Measurements from ENCODE around the gene HNRNPL.
A peak's percentile ranks its signal among the peaks of the same experiment; 100 is the strongest.
"Not testable (repeated sequence)": the region's sequence is repeated elsewhere in the genome, so short reads cannot be mapped to it uniquely, and the experiment has no call there.

Gene HNRNPL

DNA sequence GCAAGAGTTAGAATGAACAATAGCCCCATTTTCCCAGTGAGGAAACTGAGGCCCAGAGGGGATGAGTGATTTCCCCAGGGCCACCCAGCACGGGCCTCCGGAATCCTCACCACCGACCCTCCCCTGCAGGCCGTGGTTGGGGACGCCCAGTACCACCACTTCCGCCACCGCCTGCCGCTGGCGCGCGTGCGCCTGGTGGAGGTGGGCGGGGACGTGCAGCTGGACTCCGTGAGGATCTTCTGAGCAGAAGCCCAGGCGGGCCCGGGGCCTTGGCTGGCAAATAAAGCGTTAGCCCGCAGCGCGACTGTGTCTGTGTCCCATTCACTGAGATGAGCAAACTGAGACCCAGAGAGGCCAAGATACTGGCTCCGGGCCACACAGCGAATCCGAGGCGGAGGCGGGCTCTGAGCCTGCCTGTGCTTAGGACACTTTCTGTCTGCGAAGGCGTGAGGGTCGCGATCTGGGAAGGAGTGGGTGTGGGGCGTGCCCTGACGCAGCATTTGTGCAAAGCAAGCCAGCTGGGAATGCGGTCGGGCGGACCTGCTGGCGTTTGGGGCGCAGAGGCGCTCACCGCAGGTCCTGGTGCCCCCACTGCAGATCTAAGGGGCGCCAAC is 58.2 kb downstream of the HNRNPL start:
- peak overlapping the region in 1 of 2 donors; percentile 43 for H3K4me3 ChIP-seq (ENCODE audit: low read depth in 1 of 2, low read length in 2 of 2)
- H3K27me3 ChIP-seq (ENCODE audit: control insufficient read depth in 1 of 2, insufficient read depth in 2 of 2, low read length in 2 of 2); H3K9ac ChIP-seq (ENCODE audit: low read depth in 1 of 2, low read length in 2 of 2); H3K9me3 ChIP-seq (ENCODE audit: control insufficient read depth in 1 of 2, low read length in 2 of 2); H3K27ac ChIP-seq (ENCODE audit: low read depth, low read length); H3K36me3 ChIP-seq (ENCODE audit: control insufficient read depth in 1 of 2, insufficient read depth in 2 of 2, low read length in 2 of 2); H3K4me1 ChIP-seq (ENCODE audit: control insufficient read depth in 1 of 2, insufficient read depth in 2 of 2, low read length in 2 of 2): not testable (repeated sequence)

DNA sequence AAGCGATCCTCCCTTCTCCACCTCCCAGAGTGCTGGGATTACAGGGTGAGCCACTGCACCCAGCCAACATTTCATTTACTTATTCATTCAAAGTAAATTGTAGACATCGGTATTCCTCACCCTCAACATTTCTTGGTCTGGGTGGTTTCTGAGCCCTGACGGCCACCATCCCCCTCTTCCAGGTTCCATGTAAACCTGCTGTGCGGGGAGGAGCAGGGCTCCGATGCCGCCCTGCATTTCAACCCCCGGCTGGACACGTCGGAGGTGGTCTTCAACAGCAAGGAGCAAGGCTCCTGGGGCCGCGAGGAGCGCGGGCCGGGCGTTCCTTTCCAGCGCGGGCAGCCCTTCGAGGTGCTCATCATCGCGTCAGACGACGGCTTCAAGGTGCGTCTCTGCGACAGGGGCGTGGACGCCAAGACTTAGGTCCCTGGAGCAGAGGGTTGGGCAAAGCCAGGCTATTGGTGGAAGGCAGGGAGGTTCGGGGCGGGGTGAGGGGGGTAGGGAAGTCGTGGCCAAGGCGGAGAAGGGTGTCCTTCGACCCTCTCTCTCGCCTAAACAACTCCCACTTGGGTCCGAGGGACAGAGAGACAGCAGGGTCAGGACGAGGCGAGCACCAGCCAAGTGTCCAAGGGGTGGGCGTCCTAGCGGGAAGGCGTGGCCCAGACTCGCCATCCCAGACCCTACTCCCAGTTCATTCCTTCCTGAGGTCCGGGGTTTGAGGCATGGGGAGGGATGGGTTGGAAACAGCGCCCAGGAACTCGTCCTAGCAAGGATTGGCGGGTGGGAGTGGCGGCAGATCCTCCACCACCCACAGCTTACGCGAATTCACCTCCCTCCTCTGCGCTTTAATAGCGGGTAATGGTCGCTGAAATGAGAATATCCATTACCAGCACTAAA is 59.0 kb downstream of the HNRNPL start:
- not testable (repeated sequence) for H3K9me3 ChIP-seq (ENCODE audit: control insufficient read depth in 1 of 2, low read length in 2 of 2); H3K27ac ChIP-seq (ENCODE audit: low read depth, low read length); H3K36me3 ChIP-seq (ENCODE audit: control insufficient read depth in 1 of 2, insufficient read depth in 2 of 2, low read length in 2 of 2); H3K27me3 ChIP-seq (ENCODE audit: control insufficient read depth in 1 of 2, insufficient read depth in 2 of 2, low read length in 2 of 2); H3K9ac ChIP-seq (ENCODE audit: low read depth in 1 of 2, low read length in 2 of 2); H3K4me1 ChIP-seq (ENCODE audit: control insufficient read depth in 1 of 2, insufficient read depth in 2 of 2, low read length in 2 of 2)
- peak overlapping the region in 1 of 2 donors; percentile 43 for H3K4me3 ChIP-seq (ENCODE audit: low read depth in 1 of 2, low read length in 2 of 2)

- H3K36me3 ChIP-seq (ENCODE audit: control insufficient read depth in 1 of 2, insufficient read depth in 2 of 2, low read length in 2 of 2): no peaks in the 10 kb centered on the region
- H3K9me3 ChIP-seq (ENCODE audit: control insufficient read depth in 1 of 2, low read length in 2 of 2): no peaks in the 10 kb centered on the region
- no peak within 1 kb of the TSS for H3K9ac ChIP-seq (ENCODE audit: low read depth in 1 of 2, low read length in 2 of 2)
- H3K27ac ChIP-seq (ENCODE audit: low read depth, low read length): no peak within 1 kb of the TSS
- peaks cover 3 to 7% of the 10 kb centered on the region in 2 donors for H3K4me1 ChIP-seq (ENCODE audit: control insufficient read depth in 1 of 2, insufficient read depth in 2 of 2, low read length in 2 of 2)
- no peak within 1 kb of the TSS for H3K4me3 ChIP-seq (ENCODE audit: low read depth in 1 of 2, low read length in 2 of 2)
- H3K27me3 ChIP-seq (ENCODE audit: control insufficient read depth in 1 of 2, insufficient read depth in 2 of 2, low read length in 2 of 2): no peaks in the 10 kb centered on the region
Observed at GRCh38 chr19:38788478-38789243, 61.1 kb downstream of the HNRNPL start, which contains the start of gene LGALS7B. Gene LGALS7B, plus strand, starts transcription at chr19:38789200. Its CDS starts 27 bp downstream, at chr19:38789227.

GRCh38 chr19:38786572-38787265 is 63.1 kb downstream of the HNRNPL start:
- H3K9me3 ChIP-seq (ENCODE audit: control insufficient read depth in 1 of 2, low read length in 2 of 2): no peaks in the 10 kb centered on the region
- H3K4me3 ChIP-seq (ENCODE audit: low read depth in 1 of 2, low read length in 2 of 2): no peak overlapping the region
- H3K9ac ChIP-seq (ENCODE audit: low read depth in 1 of 2, low read length in 2 of 2): no peak overlapping the region
- H3K27ac ChIP-seq (ENCODE audit: low read depth, low read length): no peak overlapping the region
- no peaks in the 10 kb centered on the region for H3K27me3 ChIP-seq (ENCODE audit: control insufficient read depth in 1 of 2, insufficient read depth in 2 of 2, low read length in 2 of 2)
- H3K36me3 ChIP-seq (ENCODE audit: control insufficient read depth in 1 of 2, insufficient read depth in 2 of 2, low read length in 2 of 2): no peaks in the 10 kb centered on the region
- H3K4me1 ChIP-seq (ENCODE audit: control insufficient read depth in 1 of 2, insufficient read depth in 2 of 2, low read length in 2 of 2): peaks cover 0 to 3% of the 10 kb centered on the region in 2 donors
